Measurements from ENCODE around the gene CCND2. TPM values are rescaled to one million over a fixed set of nuclear protein-coding genes. Genes with fewer than 3 reads are reported as not detected.

The CCND2 gene
- total and polyA plus RNA-seq, 3 experiments from 2014 or later, result 72.4 to 792 (median 784) TPM

- Histone ChIP-seq H3K27ac (ENCODE audit: low read depth, low read length) (peak overlapping the region; percentile 94), H3K4me3 (ENCODE audit: low read length) (peak overlapping the region; percentile 91), H3K27me3 (ENCODE audit: insufficient read depth, low read length, poor library complexity, severe bottlenecking) (no peaks in the 10 kb centered on the region), H3K9me3 (ENCODE audit: low read length) (no peaks in the 10 kb centered on the region), H3K36me3 (ENCODE audit: insufficient read depth, low read length) (peaks cover 39% of the 10 kb centered on the region), H3K4me1 (ENCODE audit: insufficient read depth, low read length) (peaks cover 47% of the 10 kb centered on the region)
- H3K36me3 Mint-ChIP-seq, result peaks cover 6 to 67% (median 16%) of the 10 kb centered on the region in 3 donors
- H3K9me3 Mint-ChIP-seq, result peaks cover 0 to 3% (median 0%) of the 10 kb centered on the region in 5 donors
- peak in 1 of 5 donors; percentile 29 for DNase-seq
- POLR2A ChIA-PET, result interaction anchor here (0.6 to 3.0 kb wide), 11 partner anchors 10 to 402 kb away, joined by 3 to 16 read pairs (median 4); partner anchors contain the start of gene PARP11
- peak overlapping the region; percentile 94 to 100 (median 98) for H3K27ac Mint-ChIP-seq
- peak overlapping the region; percentile 89 to 99 (median 97) for H3K4me3 Mint-ChIP-seq
- H3K27me3 Mint-ChIP-seq, result peaks cover 0 to 7% of the 10 kb centered on the region in 2 donors
- H3K4me1 Mint-ChIP-seq, result peaks cover 48 to 66% (median 57%) of the 10 kb centered on the region in 3 donors
- CTCF ChIA-PET, result interaction anchor here (1.0 to 7.4 kb wide), 18 partner anchors 12 to 390 kb away, joined by 3 to 133 read pairs (median 12); no protein-coding TSS in a partner anchor
Observed at GRCh38 chr12:4275016-4275869, 1.7 kb downstream of the CCND2 start.

GRCh38 chr12:4275870-4276301, 2.3 kb downstream of the CCND2 start:
- Histone ChIP-seq H3K36me3 (ENCODE audit: insufficient read depth, low read length) (peaks cover 45% of the 10 kb centered on the region), H3K27me3 (ENCODE audit: insufficient read depth, low read length, poor library complexity, severe bottlenecking) (no peaks in the 10 kb centered on the region), H3K4me1 (ENCODE audit: insufficient read depth, low read length) (peaks cover 52% of the 10 kb centered on the region), H3K27ac (ENCODE audit: low read depth, low read length) (peak overlapping the region; percentile 94), H3K4me3 (ENCODE audit: low read length) (peak overlapping the region; percentile 91), H3K9me3 (ENCODE audit: low read length) (no peaks in the 10 kb centered on the region)
- Mint-ChIP-seq H3K4me1 (peaks cover 49 to 68% (median 59%) of the 10 kb centered on the region in 3 donors), H3K4me3 (peak overlapping the region; percentile 89 to 99 (median 97)), H3K36me3 (peaks cover 6 to 70% (median 16%) of the 10 kb centered on the region in 3 donors), H3K9me3 (peaks cover 0 to 3% (median 0%) of the 10 kb centered on the region in 5 donors), H3K27me3 (peaks cover 0 to 5% of the 10 kb centered on the region in 2 donors), H3K27ac (peak overlapping the region; percentile 94 to 100 (median 98))
- DNase-seq, result no peak
- POLR2A ChIA-PET, result interaction anchor here (0.6 to 3.0 kb wide), 7 partner anchors 18 to 402 kb away, joined by 3 to 16 read pairs (median 7); partner anchors contain the start of gene PARP11
- CTCF ChIA-PET, result interaction anchor here (0.9 to 7.4 kb wide), 30 partner anchors 7 to 390 kb away, joined by 3 to 133 read pairs (median 8); no protein-coding TSS in a partner anchor

- H3K27ac ChIP-seq (ENCODE audit: low read depth, low read length), result no peak overlapping the region
- H3K36me3 Mint-ChIP-seq, result peaks cover 6 to 75% (median 16%) of the 10 kb centered on the region in 3 donors
- H3K36me3 ChIP-seq (ENCODE audit: insufficient read depth, low read length), result peaks cover 52% of the 10 kb centered on the region
- H3K27ac Mint-ChIP-seq, result peak overlapping the region; percentile 52 to 100 (median 98)
- CTCF ChIA-PET, result interaction anchor here (0.7 to 7.4 kb wide), 55 partner anchors 8 to 977 kb away, joined by 3 to 133 read pairs (median 5); partner anchors contain the start of genes PARP11 and TIGAR
- DNase-seq, result peak; percentile 72 to 91 (median 81)
- peak overlapping the region; percentile 2 for H3K4me3 ChIP-seq (ENCODE audit: low read length)
- peaks cover 59% of the 10 kb centered on the region for H3K4me1 ChIP-seq (ENCODE audit: insufficient read depth, low read length)
- POLR2A ChIA-PET, result interaction anchor here (0.6 to 3.0 kb wide), 10 partner anchors 9 to 407 kb away, joined by 3 to 16 read pairs (median 6); partner anchors contain the start of gene PARP11
- H3K9me3 ChIP-seq (ENCODE audit: low read length), result no peaks in the 10 kb centered on the region
- H3K27me3 Mint-ChIP-seq, result peaks cover 0 to 5% of the 10 kb centered on the region in 2 donors
- peaks cover 0 to 3% (median 0%) of the 10 kb centered on the region in 5 donors for H3K9me3 Mint-ChIP-seq
- peak overlapping the region; percentile 89 to 99 (median 97) for H3K4me3 Mint-ChIP-seq
- no peaks in the 10 kb centered on the region for H3K27me3 ChIP-seq (ENCODE audit: insufficient read depth, low read length, poor library complexity, severe bottlenecking)
- peaks cover 49 to 73% (median 67%) of the 10 kb centered on the region in 3 donors for H3K4me1 Mint-ChIP-seq
Observed at GRCh38 chr12:4276524-4277204, 3.1 kb downstream of the CCND2 start.

GRCh38 chr12:4277205-4277543, 3.6 kb downstream of the CCND2 start:
- Histone ChIP-seq H3K27me3 (ENCODE audit: insufficient read depth, low read length, poor library complexity, severe bottlenecking) (no peaks in the 10 kb centered on the region), H3K4me1 (ENCODE audit: insufficient read depth, low read length) (peaks cover 59% of the 10 kb centered on the region), H3K36me3 (ENCODE audit: insufficient read depth, low read length) (peaks cover 53% of the 10 kb centered on the region), H3K4me3 (ENCODE audit: low read length) (peak overlapping the region; percentile 2), H3K27ac (ENCODE audit: low read depth, low read length) (no peak overlapping the region), H3K9me3 (ENCODE audit: low read length) (no peaks in the 10 kb centered on the region)
- POLR2A ChIA-PET, result interaction anchor here (0.6 to 3.0 kb wide), 10 partner anchors 9 to 407 kb away, joined by 3 to 16 read pairs (median 6); partner anchors contain the start of gene PARP11
- H3K27ac Mint-ChIP-seq, result peak overlapping the region; percentile 52 to 100 (median 98)
- DNase-seq, result no peak
- H3K27me3 Mint-ChIP-seq, result peaks cover 0 to 5% of the 10 kb centered on the region in 2 donors
- H3K4me1 Mint-ChIP-seq, result peaks cover 52 to 78% (median 69%) of the 10 kb centered on the region in 3 donors
- H3K9me3 Mint-ChIP-seq, result peaks cover 0 to 3% (median 0%) of the 10 kb centered on the region in 5 donors
- CTCF ChIA-PET, result interaction anchor here (0.7 to 7.4 kb wide), 50 partner anchors 8 to 977 kb away, joined by 3 to 133 read pairs (median 5); partner anchors contain the start of genes PARP11 and TIGAR
- peak overlapping the region; percentile 89 to 99 (median 97) for H3K4me3 Mint-ChIP-seq
- H3K36me3 Mint-ChIP-seq, result peaks cover 6 to 81% (median 16%) of the 10 kb centered on the region in 3 donors

- H3K36me3 Mint-ChIP-seq, result peaks cover 6 to 86% (median 16%) of the 10 kb centered on the region in 3 donors
- Histone ChIP-seq H3K27me3 (ENCODE audit: insufficient read depth, low read length, poor library complexity, severe bottlenecking) (no peaks in the 10 kb centered on the region), H3K27ac (ENCODE audit: low read depth, low read length) (no peak overlapping the region), H3K4me1 (ENCODE audit: insufficient read depth, low read length) (peaks cover 59% of the 10 kb centered on the region), H3K36me3 (ENCODE audit: insufficient read depth, low read length) (peaks cover 60% of the 10 kb centered on the region), H3K4me3 (ENCODE audit: low read length) (no peak overlapping the region), H3K9me3 (ENCODE audit: low read length) (no peaks in the 10 kb centered on the region)
- H3K9me3 Mint-ChIP-seq, result no peaks in the 10 kb centered on the region
- H3K27me3 Mint-ChIP-seq, result peaks cover 0 to 5% of the 10 kb centered on the region in 2 donors
- CTCF ChIA-PET, result interaction anchor here (0.8 to 7.4 kb wide), 28 partner anchors 9 to 978 kb away, joined by 3 to 133 read pairs (median 9); partner anchors contain the start of gene PARP11
- H3K4me1 Mint-ChIP-seq, result peaks cover 57 to 81% (median 75%) of the 10 kb centered on the region in 3 donors
- DNase-seq, result no peak
- peak overlapping the region; percentile 24 to 100 (median 62) for H3K27ac Mint-ChIP-seq
- peak overlapping the region in 1 of 7 donors; percentile 48 for H3K4me3 Mint-ChIP-seq
- POLR2A ChIA-PET, result interaction anchor here (0.9 to 3.0 kb wide), 2 partner anchors 392 to 394 kb away, joined by 3 to 16 read pairs; no protein-coding TSS in a partner anchor
Observed at GRCh38 chr12:4277857-4278256, 4.3 kb downstream of the CCND2 start.

GRCh38 chr12:4278329-4279197, 5.0 kb downstream of the CCND2 start:
- H3K4me1 Mint-ChIP-seq, result peaks cover 58 to 80% (median 74%) of the 10 kb centered on the region in 3 donors
- H3K36me3 Mint-ChIP-seq, result peaks cover 6 to 90% (median 16%) of the 10 kb centered on the region in 3 donors
- Histone ChIP-seq H3K4me1 (ENCODE audit: insufficient read depth, low read length) (peaks cover 63% of the 10 kb centered on the region), H3K4me3 (ENCODE audit: low read length) (no peak overlapping the region), H3K27ac (ENCODE audit: low read depth, low read length) (no peak overlapping the region), H3K9me3 (ENCODE audit: low read length) (no peaks in the 10 kb centered on the region), H3K36me3 (ENCODE audit: insufficient read depth, low read length) (peaks cover 67% of the 10 kb centered on the region), H3K27me3 (ENCODE audit: insufficient read depth, low read length, poor library complexity, severe bottlenecking) (no peaks in the 10 kb centered on the region)
- no peaks in the 10 kb centered on the region for H3K9me3 Mint-ChIP-seq
- peaks cover 0 to 2% of the 10 kb centered on the region in 2 donors for H3K27me3 Mint-ChIP-seq
- peak overlapping the region; percentile 29 to 100 (median 80) for H3K27ac Mint-ChIP-seq
- POLR2A ChIA-PET, result interaction anchor here (0.9 to 1.2 kb wide), 2 partner anchors 168 to 393 kb away, joined by 3 read pairs; no protein-coding TSS in a partner anchor
- peak overlapping the region in 5 of 7 donors; percentile 20 to 65 (median 60) for H3K4me3 Mint-ChIP-seq
- no peak for DNase-seq
- CTCF ChIA-PET, result interaction anchor here (1.0 to 7.4 kb wide), 14 partner anchors 10 to 393 kb away, joined by 3 to 133 read pairs (median 18); no protein-coding TSS in a partner anchor
